Measurements from ENCODE around the gene ZFHX2.
"Not testable (repeated sequence)": the region's sequence is repeated elsewhere in the genome, so short reads cannot be mapped to it uniquely, and the experiment has no call there.

ZFHX2 gene

GRCh38 chr14:23538785-23539184 is 12.8 kb downstream of the ZFHX2 start:
- DNase-seq: no peak

- DNase-seq: no peak
Observed at GRCh38 chr14:23538050-23538718, 13.4 kb downstream of the ZFHX2 start.

- DNase-seq: no peak
Observed at GRCh38 chr14:23537351-23538049, 14.1 kb downstream of the ZFHX2 start.

- not testable (repeated sequence) for DNase-seq
Observed at GRCh38 chr14:23536906-23537305, 14.7 kb downstream of the ZFHX2 start.

DNA sequence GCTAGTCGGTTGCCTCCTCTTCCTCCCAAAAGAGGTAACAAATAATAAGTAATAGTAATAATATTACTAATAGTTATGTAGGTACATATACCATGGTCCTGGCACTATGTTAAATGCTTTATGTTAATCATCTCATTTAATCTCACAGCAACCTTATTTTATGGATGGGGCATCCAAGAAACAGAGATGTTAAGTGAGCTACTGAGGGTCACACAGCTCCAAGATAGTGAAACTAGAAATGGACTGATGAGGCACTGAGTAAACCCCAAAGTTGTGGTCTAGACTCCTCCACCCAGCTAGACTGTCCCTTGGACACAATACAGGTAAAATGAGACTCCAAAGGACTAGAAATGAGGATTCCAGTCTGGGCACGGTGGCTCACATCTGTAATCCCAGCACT is 15.1 kb downstream of the ZFHX2 start:
- no peak for DNase-seq

- no peak for DNase-seq
Observed at GRCh38 chr14:23535943-23536342, 15.6 kb downstream of the ZFHX2 start.

GRCh38 chr14:23533652-23534435 is 17.7 kb downstream of the ZFHX2 start:
- DNase-seq: no peak

DNA sequence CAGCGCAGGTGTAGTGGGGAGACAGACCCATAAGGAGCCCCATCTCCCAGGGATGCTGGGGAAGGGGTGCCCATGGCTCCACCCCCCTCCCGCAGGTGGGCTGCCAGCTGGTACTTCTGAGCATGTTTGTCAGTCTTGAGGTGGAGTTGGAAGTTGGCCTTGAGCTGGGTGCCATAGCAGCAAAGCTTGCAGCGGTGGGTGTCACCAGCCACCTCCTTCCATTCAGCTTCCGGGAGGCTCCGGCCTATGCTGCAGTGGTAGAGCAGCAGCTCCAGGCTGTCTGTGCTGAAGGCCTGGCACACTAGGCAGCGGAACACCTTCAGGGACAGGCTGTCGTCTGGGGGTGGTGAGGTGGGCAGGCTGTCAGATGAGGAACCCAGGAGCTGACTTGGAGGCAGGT is 18.9 kb downstream of the ZFHX2 start:
- DNase-seq: no peak

DNA sequence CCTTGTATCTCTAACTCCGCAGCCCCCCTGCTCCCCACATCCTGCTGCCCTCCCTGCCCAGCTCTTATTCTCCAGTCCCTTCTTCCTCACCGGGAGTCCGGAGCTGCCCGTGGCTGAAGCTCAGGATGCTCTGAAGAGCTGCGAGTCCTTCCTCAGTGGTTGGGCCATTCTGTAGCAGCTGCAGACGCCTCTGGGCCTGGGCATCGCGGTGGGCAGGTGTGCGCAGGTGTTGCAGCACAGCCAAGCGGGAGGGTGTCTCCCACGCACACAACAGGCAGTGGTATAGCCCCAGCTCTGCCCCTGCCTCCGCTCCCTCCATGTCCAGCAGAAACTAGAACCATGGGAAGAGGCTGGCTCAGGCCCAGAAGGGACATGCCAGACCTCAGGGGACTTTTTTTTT is 20.2 kb downstream of the ZFHX2 start:
- no peak for DNase-seq

DNA sequence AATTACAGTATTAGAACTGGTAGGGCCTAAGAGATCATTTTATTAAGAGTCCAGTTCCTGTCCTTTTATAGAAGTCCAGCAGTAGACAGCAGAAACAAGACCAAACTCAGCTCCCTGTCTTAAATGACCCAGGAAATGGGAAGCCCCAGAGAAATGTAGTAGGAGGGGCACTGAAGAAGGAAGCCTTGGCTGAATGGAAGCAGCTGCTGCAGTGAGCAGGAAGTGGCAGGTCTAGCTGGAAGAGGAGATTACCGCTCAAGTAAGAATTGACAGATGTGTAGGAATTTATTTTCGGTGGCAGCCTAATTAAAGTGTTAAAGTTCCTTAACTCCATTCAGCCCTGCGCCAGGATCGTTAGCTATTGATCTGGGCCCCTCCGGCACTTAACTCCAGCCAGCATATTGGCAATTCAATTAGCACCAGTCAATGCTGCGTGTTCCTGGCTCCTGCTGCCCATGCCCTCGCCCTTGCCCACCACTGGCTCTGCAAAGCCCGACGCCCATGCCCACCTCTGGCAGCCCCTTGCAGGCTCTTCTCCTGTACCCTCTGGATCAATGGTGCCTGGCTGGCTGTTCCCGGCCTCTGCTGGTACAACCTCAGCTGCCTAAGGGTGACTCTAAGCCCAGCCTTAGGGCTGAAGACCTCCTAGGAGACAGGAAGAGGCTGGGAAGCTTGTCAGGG is 21.1 kb downstream of the ZFHX2 start:
- DNase-seq: no peak

GRCh38 chr14:23529016-23529415 is 22.5 kb downstream of the ZFHX2 start:
- no peak for DNase-seq

GRCh38 chr14:23528555-23528954 is 23.0 kb downstream of the ZFHX2 start:
- DNase-seq: no peak

DNA sequence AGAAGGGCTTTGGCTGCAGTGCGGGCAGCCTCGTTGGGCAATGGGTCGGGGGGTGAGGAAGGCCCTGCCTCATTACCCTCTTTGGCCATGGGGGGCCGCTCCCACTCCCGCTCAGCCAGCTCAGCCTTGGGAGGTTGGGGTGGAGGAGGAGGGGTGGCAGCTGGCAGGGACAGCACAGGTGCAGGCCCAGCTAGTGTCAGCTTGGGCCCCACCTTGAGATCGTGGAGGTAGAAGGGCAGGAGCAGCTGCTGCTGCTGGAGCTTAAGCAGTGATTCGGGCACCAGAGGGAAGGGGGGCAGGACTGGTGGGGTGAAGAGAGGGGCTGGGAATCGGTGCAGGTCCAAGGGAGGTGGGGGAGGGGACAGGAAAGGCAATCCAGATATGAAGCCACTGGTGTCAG is 26.0 kb downstream of the ZFHX2 start:
- DNase-seq: no peak

DNA sequence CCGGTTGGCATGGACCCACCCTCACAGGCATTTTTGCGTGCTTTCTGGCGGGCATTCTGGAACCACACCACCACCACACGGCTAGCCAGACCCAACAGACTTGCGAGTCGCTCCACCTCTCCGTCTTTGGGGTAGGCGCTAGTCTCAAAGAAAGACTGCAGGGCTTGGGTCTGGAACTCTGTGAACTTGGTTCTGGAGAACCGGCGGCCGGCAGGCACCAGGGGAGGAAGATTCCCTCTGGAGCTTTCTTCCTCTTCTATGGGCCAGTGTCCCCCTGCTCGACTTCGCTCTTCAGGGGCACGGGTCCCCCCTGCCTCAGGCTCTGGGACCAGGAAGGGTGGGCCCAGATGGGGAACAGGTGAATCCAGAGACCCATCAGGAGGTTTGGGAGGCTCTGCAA is 26.6 kb downstream of the ZFHX2 start:
- no peak for DNase-seq

- DNase-seq: no peak
Observed at GRCh38 chr14:23523229-23524016, 28.1 kb downstream of the ZFHX2 start.

DNA sequence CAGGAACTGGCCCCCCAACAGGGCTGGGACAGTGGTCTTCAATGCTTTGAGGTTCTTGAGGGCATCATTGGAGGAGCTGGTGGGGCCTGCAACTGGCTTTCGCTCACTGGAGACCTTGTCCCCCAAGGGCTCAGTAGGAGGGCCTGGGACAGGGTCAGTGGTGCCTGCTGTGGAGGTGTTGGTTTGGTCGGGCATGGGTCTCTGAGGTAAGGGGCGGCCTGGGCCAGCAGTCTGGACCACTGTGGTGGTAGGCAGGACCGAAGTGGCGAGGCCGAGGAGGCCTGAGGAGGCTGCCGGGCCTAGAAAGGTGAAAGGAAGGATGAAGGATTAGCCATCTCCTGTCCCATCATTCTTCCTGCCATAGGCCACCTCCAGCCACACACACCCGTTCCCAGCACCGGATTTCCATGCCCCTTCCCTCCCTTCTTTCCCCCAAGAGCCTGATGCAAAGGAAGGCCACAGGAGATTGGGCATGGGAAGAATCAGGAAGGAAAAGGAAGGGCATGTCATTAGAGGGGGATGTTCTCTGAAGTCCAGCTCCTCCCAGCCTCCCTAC is 28.8 kb downstream of the ZFHX2 start:
- DNase-seq: no peak

GRCh38 chr14:23521785-23522640 is 29.6 kb downstream of the ZFHX2 start:
- no peak for DNase-seq

DNA sequence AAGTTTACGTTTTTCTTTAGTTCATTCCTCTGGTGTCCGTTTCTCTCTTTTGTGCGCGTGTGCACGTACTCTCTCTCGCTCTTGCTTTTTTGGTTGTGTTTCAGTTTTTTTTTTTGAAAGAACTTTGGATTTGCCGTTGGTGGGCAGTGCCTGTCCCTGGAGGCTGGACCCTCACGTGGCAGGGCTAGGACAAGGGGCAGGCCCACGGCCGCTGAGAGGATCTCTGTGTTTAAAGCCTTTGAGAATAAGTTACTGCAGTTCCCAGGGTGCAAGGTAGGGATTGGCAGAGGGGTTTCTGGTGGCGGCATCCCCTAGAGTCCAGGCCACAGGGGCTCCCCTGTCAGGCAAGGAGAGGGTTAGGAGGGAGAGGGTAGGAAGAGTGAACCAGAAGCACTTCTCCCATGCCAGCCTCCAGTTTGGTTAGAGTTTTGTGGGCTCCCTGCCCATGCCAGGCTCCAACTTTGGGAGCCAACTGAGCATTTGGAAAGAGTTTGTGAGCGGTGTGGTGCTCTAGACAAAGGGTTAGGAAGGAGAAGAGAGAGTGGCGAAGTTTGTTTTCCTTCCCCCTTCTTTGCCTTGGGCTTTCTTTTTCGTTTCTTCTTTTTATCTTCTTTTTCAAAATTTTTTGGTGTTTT is 30.5 kb downstream of the ZFHX2 start:
- DNase-seq: no peak

DNA sequence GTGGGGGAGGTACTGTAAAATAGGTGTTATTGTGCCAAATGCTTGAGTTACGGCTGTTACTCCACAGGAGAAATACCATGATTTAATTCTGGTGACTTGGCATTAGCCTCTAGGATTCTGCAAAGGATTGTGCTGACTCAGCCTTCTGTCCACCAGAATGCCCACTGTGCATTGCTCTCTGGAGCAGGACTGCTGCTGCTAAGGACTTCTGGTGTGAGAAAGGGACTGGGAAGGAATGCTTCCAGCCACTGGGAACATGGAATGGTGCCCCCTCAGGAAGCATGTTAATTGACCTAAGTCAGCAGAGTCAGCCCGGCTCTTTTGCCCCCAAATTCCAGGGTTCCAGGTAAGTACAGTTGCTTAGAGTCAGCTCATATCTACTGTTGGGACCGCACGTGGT is 32.9 kb downstream of the ZFHX2 start:
- no peak for DNase-seq

- DNase-seq: no peak
Observed at GRCh38 chr14:23517650-23518326, 33.8 kb downstream of the ZFHX2 start.
